Stimulated activated CD4-positive, alpha-beta T cell treated with anti-CD3 and anti-CD28 coated beads, Interleukin-12 subunit alpha, Interleukin-12 subunit beta, amount 100 ng/mL, for 48 hours (primary cell): ENCODE results near the gene C4A.
"Not testable (repeated sequence)": the region's sequence is repeated elsewhere in the genome, so short reads cannot be mapped to it uniquely, and the experiment has no call there.

Experiments used
- DNase-seq, 3 donors: peaks; one replicate each; pipeline ENCODE4 v3.0.0-alpha.2; 2020; ENCODE audit warnings: low read depth in 2 of 3, low spot score in 1 of 3

The C4A gene

DNA sequence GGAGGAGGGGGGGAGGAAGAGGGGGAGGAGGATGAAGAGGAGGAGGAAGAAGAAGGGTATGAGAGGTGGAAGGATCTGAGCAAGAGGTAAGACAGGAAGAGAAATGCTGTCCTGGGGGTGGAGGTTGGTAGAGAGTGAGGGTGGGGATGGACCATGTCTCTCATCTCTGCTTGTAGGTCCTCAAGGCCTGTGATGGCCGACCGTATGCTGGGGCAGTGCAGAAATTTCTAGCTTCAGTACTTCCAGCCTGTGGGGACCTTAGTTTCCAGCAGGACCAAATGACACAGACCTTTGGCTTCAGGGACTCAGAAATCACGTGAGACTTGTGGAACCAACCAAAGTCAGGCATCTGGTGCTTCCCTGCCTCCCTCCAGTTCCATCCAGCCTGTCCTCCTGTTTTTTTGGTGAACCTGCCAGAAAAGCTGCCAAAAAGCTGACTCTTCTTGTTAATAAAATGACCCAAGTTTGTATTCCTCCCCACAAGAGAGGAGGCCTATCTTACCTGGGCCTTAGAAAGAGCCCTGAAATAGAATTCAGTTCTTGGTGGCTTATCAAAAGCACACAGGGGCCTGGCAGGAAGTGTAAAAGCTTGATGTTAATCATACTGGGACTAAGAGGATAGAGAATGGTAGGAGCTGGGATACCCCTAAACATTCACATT lies 2.5 kb upstream of the C4A start:
- DNase-seq = no peak

DNA sequence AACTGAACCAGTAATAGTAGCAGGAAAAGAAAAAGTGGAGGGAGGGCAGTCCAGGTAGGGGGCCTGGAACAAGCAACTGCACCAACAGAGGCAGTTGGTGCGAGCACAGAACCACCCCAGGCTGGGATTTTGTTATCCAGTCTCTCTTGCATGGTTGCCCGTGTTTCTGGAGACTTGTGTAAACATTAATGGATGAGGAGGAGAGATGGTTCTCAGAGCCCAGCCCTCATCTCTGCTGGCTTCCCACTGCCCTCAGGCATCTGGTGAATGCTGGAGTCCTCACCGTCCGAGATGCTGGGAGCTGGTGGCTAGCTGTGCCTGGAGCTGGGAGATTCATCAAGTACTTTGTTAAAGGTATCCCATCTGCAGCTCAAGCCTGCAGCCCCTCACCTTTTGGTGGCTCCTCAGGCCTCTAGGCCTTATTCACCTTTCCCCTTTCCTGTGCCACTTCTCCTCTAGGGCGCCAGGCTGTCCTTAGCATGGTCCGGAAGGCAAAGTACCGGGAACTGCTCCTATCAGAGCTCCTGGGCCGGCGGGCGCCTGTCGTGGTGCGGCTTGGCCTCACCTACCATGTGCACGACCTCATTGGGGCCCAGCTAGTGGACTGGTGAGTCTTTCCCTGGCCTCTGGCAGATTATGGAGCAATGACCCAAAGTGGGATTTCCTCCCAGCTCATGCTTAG lies 1.5 kb upstream of the C4A start:
- DNase-seq = not testable (repeated sequence)

DNA sequence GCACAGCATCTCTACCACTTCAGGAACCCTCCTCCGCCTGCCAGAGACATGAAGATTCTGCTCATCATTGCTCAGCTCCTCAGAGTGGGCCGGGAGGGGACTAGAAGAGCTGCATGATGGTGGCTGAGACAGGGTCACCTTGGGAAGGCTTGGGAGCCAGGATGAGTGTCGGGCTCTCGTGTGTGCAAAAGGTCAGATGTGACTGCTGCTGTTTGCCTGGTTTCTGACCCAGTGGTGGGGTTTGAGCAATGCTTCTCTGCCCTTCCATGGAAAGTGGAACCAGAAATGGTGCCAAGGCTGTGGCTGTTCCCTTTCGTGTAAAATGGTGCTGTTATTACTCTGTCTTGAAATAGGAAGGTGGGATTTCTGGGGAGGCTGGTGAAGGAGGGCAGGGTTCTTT lies 859 bp upstream of the C4A start:
- DNase-seq = not testable (repeated sequence)

DNA sequence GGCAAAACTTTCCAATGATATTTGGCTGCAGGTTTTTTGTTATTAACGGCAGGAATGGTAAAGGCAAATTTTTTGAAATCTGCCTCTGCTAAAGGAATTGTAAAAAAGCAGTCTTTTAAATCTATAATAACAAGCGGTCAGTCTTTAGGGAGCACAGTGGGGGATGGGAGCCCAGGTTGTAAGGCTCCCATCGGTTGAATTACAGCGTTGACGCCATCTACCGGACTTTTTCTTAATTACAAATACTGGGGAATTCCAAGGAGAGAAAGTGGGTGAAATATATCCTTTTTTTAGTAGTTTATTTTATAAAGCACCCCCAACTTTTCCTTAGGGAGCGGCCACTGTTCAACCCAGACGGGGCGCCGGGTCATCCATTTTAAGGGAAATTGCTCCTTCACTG lies 7.5 kb downstream of the C4A start:
- DNase-seq = not testable (repeated sequence)

DNA sequence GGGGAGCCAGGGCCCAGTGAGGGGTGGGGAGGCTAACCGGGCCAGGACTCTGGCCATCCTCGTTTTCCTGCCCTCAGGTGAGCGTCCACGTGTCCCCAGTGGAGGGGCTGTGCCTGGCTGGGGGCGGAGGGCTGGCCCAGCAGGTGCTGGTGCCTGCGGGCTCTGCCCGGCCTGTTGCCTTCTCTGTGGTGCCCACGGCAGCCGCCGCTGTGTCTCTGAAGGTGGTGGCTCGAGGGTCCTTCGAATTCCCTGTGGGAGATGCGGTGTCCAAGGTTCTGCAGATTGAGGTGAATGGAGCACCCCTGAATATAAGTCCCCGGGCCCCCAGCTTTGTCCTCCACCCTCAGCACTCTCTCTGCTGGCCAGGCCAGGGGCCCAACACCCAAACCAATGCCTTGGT lies 12.6 kb downstream of the C4A start:
- DNase-seq = not testable (repeated sequence)

DNA sequence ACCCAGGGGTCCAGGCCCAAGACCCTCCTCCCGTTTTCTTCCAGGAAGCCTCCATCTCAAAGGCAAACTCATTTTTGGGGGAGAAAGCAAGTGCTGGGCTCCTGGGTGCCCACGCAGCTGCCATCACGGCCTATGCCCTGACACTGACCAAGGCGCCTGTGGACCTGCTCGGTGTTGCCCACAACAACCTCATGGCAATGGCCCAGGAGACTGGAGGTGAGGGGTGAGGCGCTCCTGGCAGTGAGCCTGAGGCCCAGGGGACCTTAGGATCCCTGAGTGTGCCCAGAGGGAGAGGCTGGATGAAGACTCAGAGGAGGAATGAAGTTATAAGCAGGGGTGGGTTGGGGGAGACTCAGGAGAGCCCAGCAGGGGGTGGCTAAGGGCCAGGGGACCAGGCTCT lies 14.5 kb downstream of the C4A start:
- DNase-seq = not testable (repeated sequence)

DNA sequence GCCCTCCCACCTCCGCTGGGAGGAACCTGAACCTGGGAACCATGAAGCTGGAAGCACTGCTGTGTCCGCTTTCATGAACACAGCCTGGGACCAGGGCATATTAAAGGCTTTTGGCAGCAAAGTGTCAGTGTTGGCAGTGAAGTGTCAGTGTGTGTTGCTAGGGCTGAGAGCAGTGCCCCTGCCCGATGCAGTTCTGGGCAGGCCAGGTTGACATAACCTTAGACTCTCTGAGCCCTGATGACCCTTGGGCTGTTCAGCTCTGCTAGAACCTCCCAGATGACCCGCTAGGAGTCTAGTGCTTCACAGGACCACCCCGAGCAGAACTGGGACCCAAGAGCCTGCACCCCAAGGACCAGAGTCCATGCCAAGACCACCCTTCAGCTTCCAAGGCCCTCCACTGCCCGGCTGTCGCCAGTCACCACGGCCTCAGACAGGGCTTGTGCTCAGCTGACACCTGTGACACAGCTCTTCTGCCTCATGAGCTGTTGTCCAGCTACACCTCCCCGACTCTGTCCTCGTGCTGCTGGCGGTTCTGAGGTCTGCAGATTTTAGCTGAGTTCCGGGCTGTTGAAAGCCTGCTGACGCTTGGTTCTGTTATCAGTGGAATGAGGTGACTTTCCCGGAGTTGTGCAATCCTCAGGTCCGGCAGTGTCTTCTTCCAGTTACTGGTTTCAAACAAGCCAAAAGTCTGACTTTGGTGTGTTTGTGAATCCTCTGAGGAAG lies 20.9 kb downstream of the C4A start:
- not testable (repeated sequence) for DNase-seq

DNA sequence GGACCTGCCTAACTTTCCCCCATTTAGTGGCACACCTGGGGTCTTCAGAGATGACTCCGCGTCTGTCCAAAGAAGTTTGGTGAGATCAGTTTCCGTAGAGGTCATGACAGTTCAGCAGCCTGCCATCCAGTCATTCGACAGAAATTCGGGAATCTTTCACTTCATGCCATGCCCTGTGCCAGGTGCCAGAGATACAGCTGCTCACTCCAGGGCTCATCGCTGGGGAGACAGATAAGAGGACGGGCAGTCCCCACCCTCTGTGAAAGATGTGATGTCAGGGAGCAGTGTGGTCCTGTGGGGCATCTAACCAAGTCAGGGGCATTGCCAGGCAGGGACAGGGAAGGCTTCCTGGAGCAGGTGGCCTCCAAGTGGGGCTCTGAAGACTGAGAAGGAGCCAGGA lies 21.4 kb downstream of the C4A start:
- DNase-seq = not testable (repeated sequence)

DNA sequence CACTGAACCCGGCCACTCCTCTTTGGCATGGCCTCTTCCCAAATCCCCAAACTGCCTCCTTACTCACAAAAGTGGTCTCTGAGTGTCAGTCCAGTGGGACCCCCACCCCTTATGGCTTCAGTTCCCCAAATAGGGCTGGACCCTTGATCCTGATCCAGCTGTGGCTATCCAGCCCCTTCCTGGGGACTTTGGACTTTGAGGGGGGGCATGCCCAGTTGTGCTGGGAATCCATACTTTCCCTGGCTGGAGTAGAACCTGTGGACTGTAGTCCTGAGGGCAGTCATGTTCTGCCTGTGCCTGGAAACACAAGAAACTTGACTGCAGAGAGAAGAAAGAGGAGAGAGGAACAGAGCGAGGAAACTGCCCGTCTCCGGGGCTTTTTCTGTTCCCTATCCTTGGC lies 22.5 kb downstream of the C4A start:
- not testable (repeated sequence) for DNase-seq

DNA sequence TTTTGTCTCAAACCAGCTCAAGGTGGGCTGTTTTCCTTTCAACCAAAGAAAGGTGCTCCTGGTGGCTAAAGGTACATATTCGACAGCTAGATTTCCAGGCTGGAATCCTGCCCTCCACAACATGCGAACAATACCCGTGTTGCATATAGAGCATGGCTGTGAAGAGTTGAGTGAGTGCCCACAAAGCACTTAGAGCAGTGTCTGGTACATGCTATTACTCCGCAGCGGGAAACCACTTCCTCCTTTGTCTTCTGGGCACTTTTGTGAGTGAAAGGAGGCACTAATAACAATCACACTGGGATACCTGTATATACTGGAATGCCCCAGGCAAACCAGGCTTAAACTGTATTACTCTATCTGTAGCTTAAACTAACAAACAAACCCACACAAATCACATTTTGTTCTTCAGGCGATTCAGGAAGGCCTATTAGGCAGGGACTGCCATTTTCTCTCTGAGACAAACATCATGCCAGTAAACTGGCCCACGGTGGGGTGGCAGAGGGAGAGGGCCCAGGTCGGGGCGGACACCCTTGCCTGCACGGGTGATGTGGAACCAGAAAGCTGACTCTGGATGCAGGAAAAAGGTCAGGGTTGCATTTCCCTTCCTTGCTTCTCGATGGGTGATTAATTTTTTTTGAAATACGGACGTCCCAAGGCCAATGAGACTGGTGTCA lies 23.1 kb downstream of the C4A start:
- DNase-seq = not testable (repeated sequence)

DNA sequence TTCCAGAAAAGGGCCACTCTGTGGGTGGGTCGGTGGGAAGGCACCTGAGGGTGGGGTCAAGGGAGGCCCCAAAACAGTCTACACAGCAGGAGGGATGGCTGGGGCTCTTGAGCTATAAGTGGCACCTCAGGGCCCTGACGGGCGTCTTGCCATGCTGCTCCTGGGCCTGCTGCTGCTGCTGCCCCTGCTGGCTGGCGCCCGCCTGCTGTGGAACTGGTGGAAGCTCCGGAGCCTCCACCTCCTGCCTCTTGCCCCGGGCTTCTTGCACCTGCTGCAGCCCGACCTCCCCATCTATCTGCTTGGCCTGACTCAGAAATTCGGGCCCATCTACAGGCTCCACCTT lies 23.7 kb downstream of the C4A start:
- not testable (repeated sequence) for DNase-seq

DNA sequence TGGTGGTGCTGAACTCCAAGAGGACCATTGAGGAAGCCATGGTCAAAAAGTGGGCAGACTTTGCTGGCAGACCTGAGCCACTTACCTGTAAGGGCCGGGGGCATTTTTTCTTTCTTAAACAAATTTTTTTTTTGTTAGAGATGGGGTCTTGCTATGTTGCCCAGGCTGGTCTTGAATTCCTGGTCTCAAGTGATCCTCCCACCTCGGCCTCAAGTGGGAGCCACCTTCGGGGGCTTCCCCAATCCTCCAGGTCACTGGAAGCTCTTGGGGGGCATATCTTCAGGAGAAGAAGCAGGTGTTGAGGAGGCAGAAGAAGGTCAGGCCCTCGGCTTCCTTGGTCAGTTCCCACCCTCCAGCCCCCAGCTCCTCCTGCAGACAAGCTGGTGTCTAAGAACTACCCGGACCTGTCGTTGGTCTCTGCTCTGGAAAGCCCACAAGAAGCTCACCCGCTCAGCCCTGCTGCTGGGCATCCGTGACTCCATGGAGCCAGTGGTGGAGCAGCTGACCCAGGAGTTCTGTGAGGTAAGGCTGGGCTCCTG lies 24.2 kb downstream of the C4A start:
- DNase-seq = not testable (repeated sequence)

DNA sequence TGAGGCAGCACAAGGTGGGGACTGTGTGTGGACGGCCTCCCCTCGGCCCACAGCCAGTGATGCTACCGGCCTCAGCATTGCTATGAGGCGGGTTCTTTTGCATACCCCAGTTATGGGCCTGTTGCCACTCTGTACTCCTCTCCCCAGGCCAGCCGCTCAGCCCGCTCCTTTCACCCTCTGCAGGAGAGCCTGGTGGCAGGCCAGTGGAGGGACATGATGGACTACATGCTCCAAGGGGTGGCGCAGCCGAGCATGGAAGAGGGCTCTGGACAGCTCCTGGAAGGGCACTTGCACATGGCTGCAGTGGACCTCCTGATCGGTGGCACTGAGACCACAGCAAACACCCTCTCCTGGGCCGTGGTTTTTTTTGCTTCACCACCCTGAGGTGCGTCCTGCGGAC lies 25.2 kb downstream of the C4A start:
- not testable (repeated sequence) for DNase-seq

DNA sequence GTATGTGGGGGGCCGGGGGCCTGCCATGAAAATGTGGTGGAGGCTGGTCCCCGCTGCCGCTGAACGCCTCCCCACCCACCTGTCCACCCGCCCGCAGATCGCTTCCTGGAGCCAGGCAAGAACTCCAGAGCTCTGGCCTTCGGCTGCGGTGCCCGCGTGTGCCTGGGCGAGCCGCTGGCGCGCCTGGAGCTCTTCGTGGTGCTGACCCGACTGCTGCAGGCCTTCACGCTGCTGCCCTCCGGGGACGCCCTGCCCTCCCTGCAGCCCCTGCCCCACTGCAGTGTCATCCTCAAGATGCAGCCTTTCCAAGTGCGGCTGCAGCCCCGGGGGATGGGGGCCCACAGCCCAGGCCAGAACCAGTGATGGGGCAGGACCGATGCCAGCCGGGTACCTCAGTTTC lies 26.2 kb downstream of the C4A start:
- DNase-seq = not testable (repeated sequence)

DNA sequence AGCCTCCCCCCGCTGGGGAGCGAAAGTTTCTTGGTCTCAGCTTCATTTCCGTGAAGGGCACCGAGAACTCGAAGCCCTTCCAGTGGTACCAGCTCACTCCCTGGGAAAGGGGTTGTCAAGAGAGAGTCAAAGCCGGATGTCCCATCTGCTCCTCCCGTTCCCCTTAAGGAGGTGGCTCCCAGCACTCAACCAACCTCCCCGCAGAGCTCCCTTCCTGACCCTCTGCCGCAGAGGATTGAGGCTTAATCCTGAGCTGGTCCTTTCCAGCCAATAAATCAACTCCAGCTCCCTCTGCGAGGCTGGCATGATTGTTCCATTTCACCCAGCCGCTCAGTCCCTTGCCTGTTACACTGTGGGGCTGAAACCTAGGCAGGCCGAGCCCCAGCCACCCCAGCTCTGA lies 26.8 kb downstream of the C4A start:
- DNase-seq = not testable (repeated sequence)

DNA sequence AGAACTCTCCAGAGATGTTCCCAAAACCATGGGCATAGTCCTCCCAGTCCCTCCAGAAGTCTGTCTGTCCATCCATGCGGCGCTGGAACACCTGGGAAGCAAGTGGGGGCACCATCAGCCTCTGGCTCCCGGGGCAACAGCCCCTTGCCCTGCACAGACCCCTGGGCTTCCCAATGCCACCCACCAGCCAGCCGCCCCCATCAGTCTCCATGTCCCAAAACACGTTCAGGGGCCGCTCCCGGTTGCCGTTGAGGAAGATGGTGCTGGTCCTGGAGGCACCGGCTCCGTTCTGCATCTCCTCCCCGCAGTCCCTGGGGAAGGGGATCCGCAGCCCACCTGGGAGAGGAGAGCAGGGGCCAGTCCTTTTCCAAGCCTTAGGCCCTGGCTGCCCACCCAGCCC lies 27.7 kb downstream of the C4A start:
- DNase-seq = not testable (repeated sequence)

DNA sequence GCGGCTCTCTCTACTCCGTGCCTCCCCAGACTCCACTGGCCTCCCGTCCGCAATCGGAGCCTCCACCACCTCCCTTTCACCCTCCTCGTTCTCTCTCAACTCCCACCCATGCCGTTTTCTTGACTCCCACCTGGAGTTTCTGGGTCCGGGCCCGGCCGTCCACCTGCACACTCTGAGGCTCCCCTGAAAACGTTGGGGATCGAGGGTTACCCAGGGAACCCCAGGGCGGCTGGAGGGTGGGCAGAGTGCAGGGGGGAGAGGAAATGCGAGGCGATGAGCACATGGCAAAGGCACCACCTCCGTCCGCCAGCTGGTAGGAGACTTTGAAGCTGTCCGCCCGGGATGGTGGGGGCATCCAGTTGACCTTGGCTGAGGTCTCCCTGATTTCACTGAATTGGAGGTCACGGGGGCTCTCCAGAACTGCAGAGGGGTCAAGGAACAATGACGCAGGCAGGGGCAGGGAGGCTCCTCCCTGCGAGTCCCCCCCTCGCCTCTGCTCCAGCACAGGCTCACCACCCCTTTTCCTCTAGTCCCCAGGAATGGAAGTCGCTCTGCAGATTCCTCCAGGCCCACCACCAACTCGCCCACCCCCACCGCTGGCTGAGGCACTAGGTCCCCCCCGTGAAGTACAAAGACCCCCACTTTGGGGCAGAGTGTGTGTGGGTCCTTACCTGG lies 29.1 kb downstream of the C4A start:
- not testable (repeated sequence) for DNase-seq

DNA sequence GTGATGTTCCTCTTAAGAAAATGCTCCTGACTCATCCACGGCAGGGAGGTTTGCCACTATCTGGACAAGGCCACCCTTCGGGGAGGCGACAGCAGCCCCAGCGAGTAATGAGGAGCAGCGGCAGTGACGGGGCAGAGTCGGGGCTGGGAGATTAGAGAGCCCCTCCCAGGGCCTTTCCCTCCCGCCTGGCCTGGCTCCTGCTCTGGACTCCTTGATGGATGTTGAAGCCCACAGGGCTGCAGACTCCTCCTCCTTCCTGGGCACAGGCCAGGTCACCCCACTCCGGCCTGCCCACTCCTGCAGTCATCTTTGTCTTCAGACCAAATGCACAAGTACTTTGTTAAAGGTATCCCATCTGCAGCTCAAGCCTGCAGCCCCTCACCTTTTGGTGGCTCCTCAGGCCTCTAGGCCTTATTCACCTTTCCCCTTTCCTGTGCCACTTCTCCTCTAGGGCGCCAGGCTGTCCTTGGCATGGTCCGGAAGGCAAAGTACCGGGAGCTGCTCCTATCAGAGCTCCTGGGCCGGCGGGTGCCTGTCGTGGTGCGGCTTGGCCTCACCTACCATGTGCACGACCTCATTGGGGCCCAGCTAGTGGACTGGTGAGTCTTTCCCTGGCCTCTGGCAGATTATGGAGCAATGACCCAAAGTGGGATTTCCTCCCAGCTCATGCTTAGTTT lies 31.2 kb downstream of the C4A start:
- DNase-seq = not testable (repeated sequence)

DNA sequence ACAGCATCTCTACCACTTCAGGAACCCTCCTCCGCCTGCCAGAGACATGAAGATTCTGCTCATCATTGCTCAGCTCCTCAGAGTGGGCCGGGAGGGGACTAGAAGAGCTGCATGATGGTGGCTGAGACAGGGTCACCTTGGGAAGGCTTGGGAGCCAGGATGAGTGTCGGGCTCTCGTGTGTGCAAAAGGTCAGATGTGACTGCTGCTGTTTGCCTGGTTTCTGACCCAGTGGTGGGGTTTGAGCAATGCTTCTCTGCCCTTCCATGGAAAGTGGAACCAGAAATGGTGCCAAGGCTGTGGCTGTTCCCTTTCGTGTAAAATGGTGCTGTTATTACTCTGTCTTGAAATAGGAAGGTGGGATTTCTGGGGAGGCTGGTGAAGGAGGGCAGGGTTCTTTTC lies 31.9 kb downstream of the C4A start:
- DNase-seq = not testable (repeated sequence)

DNA sequence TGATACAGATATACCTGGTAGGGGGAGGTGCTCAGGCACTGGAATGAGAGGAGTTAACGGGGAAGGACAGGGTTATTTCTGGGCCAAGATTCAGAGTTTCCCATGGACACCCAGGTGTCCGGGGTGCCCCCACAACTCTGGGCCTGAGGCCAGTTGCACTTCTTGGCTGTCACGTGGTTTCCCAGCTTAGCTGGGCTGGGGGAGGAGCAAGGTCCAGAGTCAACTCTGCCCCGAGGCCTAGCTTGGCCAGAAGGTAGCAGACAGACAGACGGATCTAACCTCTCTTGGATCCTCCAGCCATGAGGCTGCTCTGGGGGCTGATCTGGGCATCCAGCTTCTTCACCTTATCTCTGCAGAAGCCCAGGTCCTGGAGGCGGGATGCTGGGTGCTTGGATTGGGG lies 32.7 kb downstream of the C4A start, which contains the start of gene C4B:
TSS of gene C4B (plus strand) at position 249 of the 400 bp plus-strand sequence. CDS start at position 300, 51 bp downstream.
- not testable (repeated sequence) for DNase-seq
